Right lobe of liver (tissue), 6 donors: ENCODE data around the gene LRMDA. TPM values are rescaled to one million over a fixed set of nuclear protein-coding genes. Genes with fewer than 3 reads are reported as not detected.
A peak's percentile ranks its signal among the peaks of the same experiment; 100 is the strongest.

ENCODE experiments used
- ATAC-seq, 4 donors: fragments of 200-7000 bp; cut with Tn5 transposase; one replicate each; pipeline ENCODE4 v1.9.1; 2020; ENCODE audit warnings: mild to moderate bottlenecking in 4 of 4, moderate library complexity in 4 of 4
- DNase-seq, 3 donors: peaks; one replicate each; pipeline ENCODE4 v3.0.0-alpha.2; 2020
- H3K27ac ChIP-seq, 3 donors: fragments of 200-600 bp; one replicate each; pipeline ENCODE4 v1.8.0; 2022
- H3K27me3 ChIP-seq, 2 donors: fragments of 200-600 bp; one replicate each; pipeline ENCODE4 v1.8.0; 2022
- H3K36me3 ChIP-seq, 4 donors: fragments of 200-600 bp; sonication (generic) in 1 of 4; one replicate each; pipeline versions ENCODE4 v1.5.1 to v1.8.0; 2017 to 2022; ENCODE audit warnings: control low read depth in 1 of 4
- H3K4me1 ChIP-seq, 4 donors: fragments of 200-600 bp; sonication (generic) in 1 of 4; one replicate each; pipeline versions ENCODE4 v1.5.1 to v1.8.0; 2017 to 2022; ENCODE audit warnings: control low read depth in 1 of 4
- H3K4me3 ChIP-seq, 3 donors: fragments of 200-600 bp; one replicate each; pipeline ENCODE4 v1.8.0; 2022
- H3K9me3 ChIP-seq, 4 donors: fragments of 200-600 bp; sonication (generic) in 1 of 4; one replicate each; pipeline versions ENCODE4 v1.5.1 to v1.8.0; 2017 to 2022; ENCODE audit warnings: control low read depth in 1 of 4
- CTCF ChIP-seq, 4 donors: fragments of 200-600 bp in 3 of 4; fragments of 450-650 bp in 1 of 4; IDR thresholded peaks; one replicate each; pipeline versions ENCODE4 v1.5.1 to v1.8.0; 2016 to 2022; ENCODE audit warnings: antibody characterized with exemption in 4 of 4, mild to moderate bottlenecking in 2 of 4
- POLR2A ChIP-seq: fragments of 450-650 bp; IDR thresholded peaks from one replicate; pipeline ENCODE4 v1.6.1; 2017; ENCODE audit warnings: antibody characterized with exemption, mild to moderate bottlenecking
- WGBS: methylation state at CpG from one replicate; pipeline ENCODE4 v1.1.6; 2018; ENCODE audit warnings: low coverage, low lambda C conversion rate; ENCODE audit not compliant: insufficient coverage; ENCODE audit errors: missing lambda C conversion rate; 5-methylcytosine and 5-hydroxymethylcytosine counted together
- intact Hi-C, 2 donors: fragments of 100-400 bp; cut with DNase I; formaldehyde crosslinking; loops; one replicate each; pipeline versions ENCODE4 v1.11.2 to v1.14.1; 2022
- total RNA-seq, 6 experiments: library from RNA; depleted of rRNA in 2 of 6; stranded (reverse); fragments of >200 nt in 2 of 6; fragmentation: NEBNext Ultra II Directional in 3 of 6; extraction: Animal tissue kit (Norgen Biotek cat#: 25700) in 3 of 6; gene quantifications; one replicate each; pipeline versions ENCODE4 v1.1.0 to v1.2.4, GENCODE V29; 2016 to 2023
- donor health status: DM: no; HTN: yes; CAD: no.
- donor health status: DM: no; HTN: no; CAD: no.
- donor health status: DM: no; HTN: no; CAD: no.
- donor health status: DM: no; HTN: yes; CAD: no.
- donor health status: DM: no; HTN: yes; CAD: no.

Gene LRMDA
- total RNA-seq, 6 experiments from 2014 or later: 9.9 to 19.9 (median 16.3) TPM

- intact Hi-C loops: loop anchor here in 1 of 2 donors (5.0 kb wide), 1 partner anchor 1145 kb away; the partner anchor contains the start of gene ZNF503
- DNase-seq: peak; percentile 62 to 78 (median 72)
- H3K4me3 ChIP-seq: no peak overlapping the region
- peaks cover 0 to 6% (median 0%) of the 10 kb centered on the region in 4 donors for H3K4me1 ChIP-seq
- no peaks in the 10 kb centered on the region for H3K9me3 ChIP-seq
- no peaks in the 10 kb centered on the region for H3K36me3 ChIP-seq
- TF ChIP-seq POLR2A: no peak
- peak; percentile 80 to 84 (median 82) for TF ChIP-seq CTCF (IDR thresholded peaks at IDR 0.05)
- 36% methylated on average over 11 of the region's 11 CpGs for WGBS
- no peaks in the 10 kb centered on the region for H3K27me3 ChIP-seq
- H3K27ac ChIP-seq: no peak overlapping the region
- ATAC-seq: peak; percentile 82 to 91 (median 86)
Measured at GRCh38 chr10:76547352-76547972, 1116.0 kb downstream of the LRMDA start.

- ATAC-seq: no peak
- intact Hi-C loops: loop anchor here in 1 of 2 donors (5.0 kb wide), 1 partner anchor 1146 kb away; the partner anchor contains the start of gene ZNF503
- Histone ChIP-seq H3K27ac (no peak overlapping the region), H3K36me3 (no peaks in the 10 kb centered on the region), H3K4me3 (no peak overlapping the region), H3K9me3 (no peaks in the 10 kb centered on the region), H3K27me3 (no peaks in the 10 kb centered on the region), H3K4me1 (peaks cover 0 to 6% (median 0%) of the 10 kb centered on the region in 4 donors)
- no peak for DNase-seq
- WGBS: 100% methylated on average over 1 of the region's 1 CpG
- no peak for TF ChIP-seq CTCF (IDR thresholded peaks at IDR 0.05)
- no peak for TF ChIP-seq POLR2A
Measured at GRCh38 chr10:76548716-76549115, 1117.3 kb downstream of the LRMDA start.

GRCh38 chr10:76549171-76549570 is 1117.7 kb downstream of the LRMDA start:
- no peak overlapping the region for H3K27ac ChIP-seq

GRCh38 chr10:76550806-76551205 is 1119.4 kb downstream of the LRMDA start:
- Histone ChIP-seq H3K4me1 (peaks cover 0 to 6% (median 0%) of the 10 kb centered on the region in 4 donors), H3K27ac (no peak overlapping the region), H3K27me3 (no peaks in the 10 kb centered on the region), H3K4me3 (no peak overlapping the region), H3K9me3 (no peaks in the 10 kb centered on the region), H3K36me3 (no peaks in the 10 kb centered on the region)
- ATAC-seq (no peak), DNase-seq (no peak)
- intact Hi-C loops: no loop called here
- TF ChIP-seq POLR2A: no peak
- TF ChIP-seq CTCF (IDR thresholded peaks at IDR 0.05): no peak
- 45% methylated on average over 1 of the region's 1 CpG for WGBS

More at GRCh38 chr10:76549171-76549570, 1117.7 kb downstream of the LRMDA start:
- H3K4me1 ChIP-seq: peaks cover 0 to 6% (median 0%) of the 10 kb centered on the region in 4 donors
- no peaks in the 10 kb centered on the region for H3K36me3 ChIP-seq
- TF ChIP-seq CTCF (IDR thresholded peaks at IDR 0.05) (no peak), POLR2A (no peak)
- WGBS: 69% methylated on average over 3 of the region's 3 CpGs
- ATAC-seq (no peak), DNase-seq (no peak)
- H3K9me3 ChIP-seq: no peaks in the 10 kb centered on the region
- intact Hi-C loops: loop anchor here in 1 of 2 donors (5.0 kb wide), 1 partner anchor 1147 kb away; the partner anchor contains the start of gene ZNF503
- H3K27me3 ChIP-seq: no peaks in the 10 kb centered on the region
- no peak overlapping the region for H3K4me3 ChIP-seq
